DLD1 (cell line): Measurements from ENCODE around the gene NDUFV1.
"Not testable (repeated sequence)": the region's sequence is repeated elsewhere in the genome, so short reads cannot be mapped to it uniquely, and the experiment has no call there.

Experiments
- in situ Hi-C: cut with HindIII; loops from 2 replicates; pipeline ENCODE4 v1.10.0; 2017; ENCODE audit warnings: low sequenced_read_pairs

Gene NDUFV1

DNA sequence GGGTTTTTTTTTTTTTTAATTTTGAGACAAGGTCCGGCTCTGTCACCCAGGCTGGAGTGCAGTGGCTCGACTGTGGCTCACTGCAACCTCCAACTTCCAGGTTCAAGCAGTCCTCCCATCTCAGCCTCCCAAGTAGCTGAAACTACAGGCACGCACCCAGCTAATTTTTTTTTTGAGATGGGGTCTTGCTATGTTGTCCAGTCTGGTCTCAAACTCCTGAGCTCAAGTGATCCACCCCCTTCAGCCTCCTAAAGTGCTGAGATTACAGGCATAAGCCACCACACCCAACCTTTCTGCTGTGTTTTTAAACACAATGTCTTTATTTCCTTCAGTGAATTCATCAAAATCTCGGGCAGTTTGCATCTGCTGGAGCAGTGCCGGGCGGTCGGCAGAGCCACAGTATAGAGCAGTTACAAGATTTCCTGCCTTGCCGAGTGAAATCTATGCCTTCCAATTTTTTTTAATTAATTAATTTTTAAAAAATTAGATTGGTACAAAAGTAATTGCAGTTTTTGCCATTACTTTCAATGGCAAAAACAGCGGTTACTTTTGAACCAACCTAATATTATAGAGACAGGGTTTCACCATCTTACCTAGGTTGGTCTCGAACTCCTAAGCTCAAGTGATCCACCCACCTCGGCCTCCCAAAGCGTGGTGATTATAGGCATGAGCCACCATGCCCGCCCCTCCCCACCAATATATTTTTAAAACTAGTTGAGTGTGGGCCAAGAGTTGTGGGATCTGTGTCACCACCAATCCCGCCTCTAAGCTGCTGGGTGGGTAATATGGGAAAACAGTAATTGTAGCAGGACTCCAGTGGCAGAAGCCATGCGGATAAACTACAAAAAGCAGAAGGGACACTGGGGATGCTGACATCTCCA, 46.5 kb downstream of the NDUFV1 start:
- in situ Hi-C loops = no loop called here

DNA sequence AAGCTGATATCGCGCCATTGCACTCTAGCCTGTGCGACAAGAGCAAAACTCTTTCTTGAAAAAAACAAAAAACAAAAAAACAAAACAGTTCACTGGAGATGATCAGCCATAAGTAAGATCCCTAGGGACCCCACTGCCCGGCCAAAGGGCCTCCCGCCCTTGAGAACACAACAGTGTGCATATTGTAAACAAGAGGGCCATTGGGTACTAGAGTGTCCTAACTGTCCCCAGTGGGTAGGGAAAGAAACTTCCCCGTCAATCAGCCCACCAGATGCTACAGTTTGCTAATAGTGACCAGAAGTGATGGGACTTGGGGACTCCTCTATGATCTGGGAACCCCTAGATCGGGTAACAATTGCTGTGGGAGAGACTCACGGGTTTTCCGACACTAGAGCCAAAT, 47.5 kb downstream of the NDUFV1 start:
- in situ Hi-C loops = no loop called here

DNA sequence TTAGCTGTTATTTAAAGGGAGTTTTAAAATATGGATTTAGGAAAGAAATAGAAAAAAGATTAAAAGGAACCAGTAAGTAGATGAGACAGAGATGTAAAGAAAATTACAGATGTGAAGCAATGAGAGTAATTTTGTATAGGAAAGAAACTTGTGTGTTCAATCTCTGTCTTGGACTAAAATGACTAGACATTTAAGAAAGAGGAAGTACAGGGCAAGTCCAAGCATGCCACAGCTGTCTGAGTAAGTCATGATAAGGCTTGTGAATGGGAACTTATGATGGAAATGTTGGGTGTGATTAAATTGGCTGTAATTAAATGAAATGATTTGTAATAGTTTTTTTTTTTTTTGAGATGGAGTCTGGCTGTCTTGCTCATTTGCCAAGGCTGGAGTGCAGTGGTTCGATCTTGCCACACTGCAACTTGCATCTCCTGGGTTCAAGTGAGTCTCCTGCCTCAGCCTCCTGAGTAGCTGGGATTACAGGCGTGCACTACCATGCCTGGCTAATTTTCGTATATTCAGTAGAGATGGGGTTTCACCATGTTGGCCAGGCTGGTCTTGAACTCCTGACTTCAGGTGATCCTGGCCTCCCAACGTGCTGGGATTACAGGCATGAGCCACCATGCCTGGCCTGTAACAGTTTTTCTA, 49.7 kb downstream of the NDUFV1 start:
- in situ Hi-C loops = no loop called here

DNA sequence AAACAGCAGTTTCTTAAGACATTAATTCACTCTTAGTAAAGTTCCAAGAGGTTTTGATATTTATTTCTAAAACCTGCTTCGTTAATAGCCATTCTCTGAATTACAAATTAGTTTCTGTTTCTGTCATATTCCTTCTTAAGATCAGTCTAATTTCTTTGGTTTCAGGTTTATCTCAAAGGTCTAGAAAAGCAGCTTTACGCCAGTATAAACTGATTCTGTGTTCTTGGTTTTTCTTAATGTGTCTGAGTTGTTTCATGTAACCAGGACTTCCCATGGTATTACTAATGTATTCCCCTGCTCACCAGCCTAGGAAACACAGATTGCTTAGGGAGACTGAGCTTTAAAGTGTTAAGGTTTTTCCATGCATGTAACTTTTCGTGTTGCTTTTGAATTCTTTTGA, 50.6 kb downstream of the NDUFV1 start:
- in situ Hi-C loops = no loop called here

DNA sequence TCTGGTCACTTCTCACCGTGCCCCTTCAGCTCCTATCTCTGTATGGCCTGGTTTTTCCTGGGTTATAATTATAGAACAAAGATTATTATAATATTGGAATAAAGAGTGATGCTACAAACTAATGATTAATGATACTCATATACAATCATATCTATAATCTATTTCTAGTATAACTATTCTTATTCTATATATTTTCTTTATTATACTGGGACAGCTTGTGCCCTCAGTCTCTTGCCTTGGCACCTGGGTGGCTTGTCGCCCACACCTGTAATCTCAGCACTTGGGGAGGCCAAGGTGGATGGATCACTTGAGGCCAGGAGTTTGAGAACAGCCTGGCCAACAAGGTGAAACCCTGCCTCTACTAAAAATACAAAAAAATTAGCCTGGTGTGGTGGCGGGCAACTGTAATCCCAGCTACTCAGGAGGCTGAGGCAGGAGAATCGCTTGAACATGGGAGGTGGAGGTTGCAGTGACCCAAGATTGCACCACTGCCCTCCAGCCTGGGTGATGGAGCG, 53.0 kb downstream of the NDUFV1 start:
- in situ Hi-C loops = not testable (repeated sequence)

DNA sequence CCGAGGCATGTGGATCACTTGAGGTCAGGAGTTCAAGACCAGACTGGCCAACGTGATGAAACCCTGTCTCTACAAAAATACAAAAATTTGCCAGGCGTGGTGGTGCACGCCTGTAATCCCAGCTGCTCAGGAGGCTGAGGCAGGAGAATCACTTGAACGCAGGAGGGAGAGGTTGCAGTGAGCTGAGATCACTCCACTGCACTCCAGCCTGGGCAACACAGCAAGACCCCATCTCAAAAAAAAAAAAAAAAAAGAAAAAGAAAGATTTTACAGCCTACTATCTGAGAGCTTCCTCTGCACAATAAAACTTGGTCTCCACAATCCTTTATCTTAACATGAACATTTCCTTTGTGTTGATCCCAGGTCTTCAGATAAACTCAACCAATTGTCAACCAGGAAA, 54.0 kb downstream of the NDUFV1 start:
- in situ Hi-C loops = not testable (repeated sequence)
